HG03045 (cell line): ENCODE results near the gene DPP10.
"Not testable (repeated sequence)": the region's sequence is repeated elsewhere in the genome, so short reads cannot be mapped to it uniquely, and the experiment has no call there.

ENCODE experiments used
- ATAC-seq: cut with Tn5 transposase; IDR thresholded peaks from one replicate; pipeline ENCODE4 v1.9.1; 2021; ENCODE audit warnings: mild to moderate bottlenecking, moderate library complexity; ENCODE audit not compliant: unreplicated experiment

DPP10 gene

DNA sequence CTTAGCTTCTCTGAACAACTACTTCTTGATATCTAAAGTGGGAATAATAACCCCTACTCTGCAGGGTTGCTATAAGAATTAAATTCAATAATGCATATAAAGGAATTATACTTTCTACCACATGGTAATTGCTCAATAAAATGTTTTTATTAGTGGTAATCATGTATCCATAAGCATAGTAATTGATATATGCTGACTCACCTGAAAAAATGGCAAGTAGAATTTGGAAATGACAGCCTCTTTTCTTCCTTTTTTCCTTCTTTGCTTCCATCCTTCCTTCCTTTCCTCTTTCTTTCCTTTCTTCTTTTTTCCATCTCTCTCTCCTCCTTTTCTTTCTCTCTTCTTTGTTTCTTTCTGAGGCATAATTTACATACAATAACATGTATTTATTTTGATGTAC is 65.3 kb downstream of the DPP10 start:
- ATAC-seq: no peak

DNA sequence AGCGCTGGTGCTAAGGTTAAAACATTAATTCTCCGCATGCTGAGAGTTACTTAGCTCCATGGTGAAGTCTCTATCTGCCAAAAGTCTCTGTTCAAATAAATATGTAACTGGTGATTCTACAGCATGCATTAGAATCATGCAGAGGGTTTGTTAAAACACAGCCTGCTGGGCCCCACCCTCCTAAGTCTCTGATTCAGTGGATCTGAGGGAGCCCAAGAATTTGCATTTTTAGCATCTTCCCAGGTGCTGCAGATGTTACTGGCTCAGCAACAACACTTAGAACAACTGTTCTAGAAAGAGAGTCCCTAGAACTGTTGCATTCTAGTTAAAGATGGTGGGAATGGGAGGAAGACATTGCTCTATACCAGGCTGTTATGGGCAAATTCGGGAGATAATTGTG is 73.4 kb downstream of the DPP10 start:
- no peak for ATAC-seq

DNA sequence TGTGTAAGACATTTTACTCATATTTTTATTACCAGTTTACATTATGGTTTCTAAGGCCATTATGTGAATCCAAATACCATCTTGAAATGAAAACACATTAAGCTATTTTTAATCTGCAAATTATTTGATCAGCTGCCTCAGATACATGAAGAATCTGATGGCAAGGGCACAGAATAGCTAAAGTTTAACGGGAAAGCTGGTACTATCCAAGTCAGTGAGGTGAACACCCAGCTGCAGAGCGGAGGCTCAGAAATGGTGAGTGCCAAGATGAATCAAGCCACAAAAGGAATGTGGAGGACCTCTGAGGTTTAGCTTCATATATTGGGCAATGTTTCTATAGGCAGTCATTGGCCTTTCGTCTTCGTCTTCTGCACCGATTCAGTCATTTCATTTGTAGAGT is 75.1 kb downstream of the DPP10 start:
- ATAC-seq: no peak

DNA sequence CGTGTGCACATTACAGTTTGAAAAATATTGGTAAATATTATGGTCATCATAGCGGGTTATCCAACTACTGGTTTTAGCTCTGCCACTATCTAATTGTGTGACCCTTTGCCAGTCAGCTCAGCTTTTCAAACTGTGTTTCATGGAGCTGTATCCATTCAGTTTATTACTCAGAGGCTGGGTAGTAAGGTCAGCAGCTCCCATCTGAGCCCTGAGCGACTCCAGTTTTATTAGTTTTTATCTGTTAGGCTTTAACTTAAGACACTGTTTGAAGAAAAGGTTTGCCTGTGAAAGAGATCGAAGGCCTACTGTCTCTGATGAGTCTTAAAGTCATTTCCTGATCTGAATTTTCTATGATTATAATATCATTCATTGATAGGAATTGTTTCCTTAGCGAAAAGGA is 76.3 kb downstream of the DPP10 start:
- ATAC-seq: no peak

DNA sequence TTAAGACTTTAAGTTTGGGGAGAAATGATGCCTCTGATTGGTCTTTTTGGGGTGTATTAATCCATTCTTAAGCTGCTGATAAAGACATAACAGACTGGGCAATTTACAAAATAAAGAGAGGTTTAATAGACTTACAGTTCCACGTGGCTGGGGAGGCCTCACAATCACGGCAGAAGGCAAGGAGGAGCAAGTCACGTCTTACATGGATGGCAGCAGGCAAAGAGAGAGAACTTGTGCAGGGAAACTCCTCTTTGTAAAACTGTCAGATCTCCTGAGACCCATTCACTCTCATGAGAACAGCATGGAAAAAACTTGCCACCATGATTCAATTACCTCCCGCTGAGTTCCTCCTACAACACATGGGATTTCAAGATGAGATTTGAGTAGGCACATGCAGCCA is 80.2 kb downstream of the DPP10 start:
- ATAC-seq: not testable (repeated sequence)

DNA sequence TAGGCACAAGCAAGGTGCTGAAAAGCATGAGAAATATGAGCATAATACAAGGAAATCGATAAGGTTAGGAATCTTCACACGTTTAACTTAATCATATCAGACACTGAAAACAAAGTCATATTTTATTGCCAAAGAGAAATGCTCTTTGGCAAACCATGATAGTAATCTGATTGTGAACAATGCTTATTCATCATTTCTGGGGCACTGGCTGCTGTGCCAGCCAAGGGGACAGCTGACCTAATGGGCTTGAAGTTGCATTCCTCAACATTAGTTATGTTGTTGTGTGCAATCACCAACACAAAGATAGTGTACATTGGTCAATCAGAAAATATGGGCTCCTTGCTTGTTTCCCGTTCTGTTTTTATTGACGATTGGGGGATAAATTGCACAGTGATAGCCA is 83.5 kb downstream of the DPP10 start:
- ATAC-seq: no peak

DNA sequence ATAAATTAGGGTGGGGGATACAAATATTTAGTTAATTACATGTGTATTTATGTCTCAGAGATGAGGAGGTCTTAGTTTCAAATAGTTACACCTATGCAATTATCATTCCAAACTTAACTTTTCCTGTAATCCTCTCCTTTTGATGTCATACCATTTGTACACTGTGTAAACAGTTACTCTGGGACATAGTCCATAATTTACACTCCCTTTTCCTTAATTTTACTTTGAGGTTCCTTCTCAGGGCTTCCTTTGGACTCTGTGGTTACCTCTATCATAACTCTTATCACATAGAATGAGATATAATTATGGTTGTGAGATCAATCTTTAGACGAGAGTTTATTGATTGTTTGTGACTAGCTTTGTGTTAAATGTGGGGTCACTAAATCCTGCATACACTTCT is 84.4 kb downstream of the DPP10 start:
- ATAC-seq: no peak

DNA sequence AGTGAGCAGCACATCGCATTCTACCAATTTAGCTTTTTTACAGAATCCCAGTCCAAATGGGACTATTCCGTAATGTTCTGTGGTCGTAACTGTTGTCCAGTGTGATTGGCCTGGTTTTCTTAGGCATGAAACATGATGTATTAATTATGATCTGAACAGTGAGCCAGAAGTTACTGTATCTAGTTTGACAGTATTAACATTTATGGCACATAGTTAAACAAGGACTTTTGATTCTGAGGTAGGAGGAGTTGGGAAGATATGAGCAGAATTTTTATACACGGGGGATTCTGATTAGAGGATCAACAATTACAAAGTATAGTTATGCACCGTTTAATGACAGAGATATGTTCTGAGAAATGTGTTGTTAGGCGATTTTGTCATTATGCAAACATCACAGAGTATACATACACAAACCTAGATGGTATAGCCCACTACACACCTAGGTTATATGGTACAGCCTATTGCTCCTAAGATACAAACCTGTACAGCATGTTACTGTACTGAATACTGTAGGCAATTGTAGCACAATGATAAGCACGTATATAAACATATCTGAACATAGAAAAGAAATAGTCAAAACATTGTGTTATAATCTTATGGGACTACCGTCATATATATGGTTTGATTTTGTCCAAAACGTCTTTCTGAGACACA is 85.0 kb downstream of the DPP10 start:
- no peak for ATAC-seq

DNA sequence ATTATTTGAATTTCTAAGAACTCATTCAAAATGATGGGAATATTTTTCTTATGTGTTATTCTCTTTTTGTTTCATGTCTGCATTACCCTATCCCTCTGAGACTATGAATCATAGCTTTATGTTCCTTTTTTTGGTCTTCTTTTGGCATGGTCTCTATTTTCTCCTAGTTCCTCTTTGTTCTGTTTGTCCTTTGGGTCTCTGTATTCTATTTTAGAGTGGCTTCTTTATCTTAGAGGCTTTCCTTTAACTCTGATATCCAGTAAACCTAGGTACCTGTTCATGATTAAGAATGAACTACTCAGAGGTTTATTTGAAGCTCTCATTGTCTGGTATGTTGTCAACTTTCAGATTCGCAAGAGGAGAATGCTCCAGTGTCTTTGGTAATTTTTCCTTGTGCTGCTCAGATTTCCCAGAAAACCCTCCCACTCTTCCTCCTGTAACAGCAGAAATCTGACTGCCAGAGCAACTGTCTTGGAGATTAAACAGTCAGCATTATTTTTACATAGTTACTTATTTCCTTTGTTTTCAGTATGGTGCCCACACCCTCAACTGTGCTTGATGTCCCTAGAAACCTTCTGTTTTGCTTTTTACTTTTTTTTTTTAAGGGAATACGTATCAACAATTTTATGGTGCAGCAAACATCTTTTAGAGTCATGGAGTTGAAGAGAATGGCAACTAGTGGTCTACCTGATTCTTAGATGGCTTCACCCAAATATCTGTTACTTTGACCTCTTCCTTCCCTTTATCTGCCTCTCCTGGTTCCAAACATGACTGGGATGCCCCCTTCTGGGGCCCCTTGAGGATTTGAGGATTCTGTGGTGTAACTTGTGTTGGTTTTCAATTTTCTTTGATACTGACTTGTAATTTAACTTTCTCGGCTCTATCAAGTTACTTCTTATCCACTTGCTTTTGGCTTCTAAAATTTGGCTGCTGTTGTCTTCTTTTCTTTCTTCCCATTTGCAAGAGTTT is 92.0 kb downstream of the DPP10 start:
- no peak for ATAC-seq

DNA sequence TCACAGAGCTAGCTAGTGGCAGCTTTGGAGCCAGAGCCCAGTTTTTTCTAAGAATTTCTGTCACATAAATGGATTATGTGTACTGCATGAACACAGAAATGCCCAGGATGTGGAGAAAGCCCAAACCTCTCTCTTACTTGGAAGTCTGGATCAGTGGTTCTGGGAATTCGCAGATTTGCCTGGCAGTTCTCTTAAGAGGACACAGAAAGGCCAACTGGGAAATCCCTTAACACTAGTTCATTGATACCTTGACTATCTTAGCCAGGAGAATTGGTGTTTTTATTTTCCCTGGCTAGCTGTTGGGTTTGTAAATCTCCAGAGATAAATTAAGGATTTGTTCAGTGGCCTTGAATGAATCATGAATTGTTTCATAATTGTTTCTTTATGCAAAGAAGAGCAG is 95.3 kb downstream of the DPP10 start:
- no peak for ATAC-seq

DNA sequence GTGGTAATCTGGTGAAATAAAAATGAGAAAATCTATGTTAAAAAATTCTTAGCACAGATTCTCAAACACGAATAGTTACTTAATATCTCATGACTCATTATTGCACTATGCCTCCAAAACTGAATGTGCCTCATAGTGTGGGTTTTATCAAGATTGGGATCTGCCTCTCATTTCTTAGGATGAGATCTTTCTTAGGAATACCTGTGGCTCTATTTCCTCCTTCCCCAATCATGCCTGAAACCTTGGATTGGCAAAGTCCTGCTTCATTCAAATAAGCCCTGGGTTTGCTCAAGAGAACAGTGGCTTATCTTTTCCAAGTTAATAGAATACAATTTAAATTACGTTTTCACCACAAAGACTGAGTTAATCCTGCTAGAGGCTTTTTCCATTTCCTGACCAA is 100.3 kb downstream of the DPP10 start:
- no peak for ATAC-seq

DNA sequence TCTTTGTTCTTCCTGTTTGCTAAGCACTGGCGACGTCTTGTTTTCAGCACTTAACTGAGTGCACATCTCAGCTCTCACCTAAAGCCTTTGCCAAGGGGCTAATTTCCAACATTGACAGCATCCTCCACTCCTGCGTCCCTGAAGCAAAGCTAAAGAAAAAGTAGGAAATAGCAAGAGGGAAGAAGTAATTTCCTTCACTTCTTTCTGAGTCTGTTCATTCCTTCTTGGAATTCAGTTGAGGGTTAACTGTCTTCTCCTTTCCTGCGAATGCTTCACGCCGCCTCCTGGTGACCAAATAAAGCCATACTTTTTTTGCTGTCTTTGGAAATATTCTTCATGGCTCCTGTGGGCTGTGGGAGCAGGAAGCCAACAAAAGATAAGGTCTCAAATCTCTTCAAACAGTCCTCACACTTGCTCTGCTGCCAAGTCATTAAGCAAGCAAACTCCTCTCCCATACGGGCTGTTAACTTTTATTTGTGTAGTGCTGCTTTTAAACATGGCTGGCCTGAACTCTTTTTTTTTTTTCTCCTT is 100.9 kb downstream of the DPP10 start:
- no peak for ATAC-seq

DNA sequence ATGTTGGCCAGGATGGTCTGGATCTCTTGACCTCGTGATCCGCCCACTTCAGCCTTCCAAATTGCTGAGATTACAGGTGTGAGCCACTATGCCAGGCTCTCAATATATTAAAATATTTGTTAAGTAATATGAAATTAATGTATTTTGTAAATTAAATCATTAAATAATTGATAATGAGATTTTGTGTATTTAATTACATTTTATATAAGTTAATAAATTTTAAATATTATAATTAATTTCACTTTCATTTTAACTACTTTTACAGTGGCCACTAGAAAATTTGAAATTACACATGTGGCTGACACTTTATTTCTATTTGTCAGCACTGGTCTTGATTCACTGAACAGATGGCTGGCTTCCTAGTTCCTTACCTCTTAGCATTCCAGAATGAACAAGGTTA is 102.6 kb downstream of the DPP10 start:
- ATAC-seq: no peak

DNA sequence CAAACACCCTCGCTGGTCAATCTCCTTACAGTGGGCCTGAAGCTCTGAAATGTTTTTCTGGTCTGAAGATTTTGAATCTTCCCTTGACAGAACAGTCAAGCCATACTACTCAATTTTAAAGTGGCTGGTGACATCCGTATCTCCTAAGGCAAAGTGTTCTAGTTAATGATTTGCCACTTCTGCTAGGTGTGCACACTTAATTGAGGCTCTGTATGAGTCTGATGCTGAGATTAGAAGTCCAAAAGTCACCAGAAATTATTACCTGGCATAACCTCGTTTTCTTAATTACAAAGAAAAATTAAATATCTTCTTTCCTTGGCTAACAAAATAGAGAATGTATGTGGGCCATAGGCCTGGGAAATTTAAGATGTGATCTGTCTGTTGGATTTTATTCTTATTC is 104.1 kb downstream of the DPP10 start:
- no peak for ATAC-seq

DNA sequence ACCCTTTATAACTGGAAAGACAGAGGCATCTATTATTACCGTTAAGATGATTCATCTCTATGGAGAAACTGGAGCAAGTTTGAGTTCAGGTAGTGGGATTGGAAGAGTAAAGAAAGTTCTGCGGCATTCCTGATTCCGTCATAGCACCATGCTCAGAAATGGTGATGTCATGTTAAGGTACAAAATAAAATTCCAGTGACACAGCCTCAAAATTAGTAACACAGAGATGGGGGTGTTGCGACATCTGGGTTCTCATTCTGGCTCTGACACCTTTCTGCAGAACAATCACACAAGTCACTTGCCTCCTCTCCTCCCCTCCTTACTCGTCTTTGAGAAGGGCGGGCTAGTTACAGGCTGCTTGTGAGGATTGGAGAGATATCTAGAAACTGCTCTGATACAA is 105.7 kb downstream of the DPP10 start:
- no peak for ATAC-seq

DNA sequence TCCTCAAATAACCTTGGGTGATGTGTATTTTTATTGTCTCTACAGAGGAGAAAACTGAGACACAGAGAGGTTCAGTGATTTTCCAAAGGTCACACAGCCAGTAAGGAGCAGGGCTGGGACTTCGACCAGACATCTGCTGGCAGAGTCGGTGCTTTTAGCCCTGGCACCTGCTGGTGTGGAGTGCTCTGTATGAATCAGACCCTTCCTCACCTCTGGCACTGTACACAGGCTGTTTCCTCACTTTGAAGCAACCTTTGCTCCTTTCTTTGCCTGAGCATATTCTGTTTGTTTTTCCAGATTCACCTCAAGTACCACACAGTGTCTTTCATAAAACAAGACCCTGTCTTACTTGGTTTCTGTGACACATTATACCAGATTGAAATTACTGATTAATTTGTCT is 107.9 kb downstream of the DPP10 start:
- no peak for ATAC-seq

DNA sequence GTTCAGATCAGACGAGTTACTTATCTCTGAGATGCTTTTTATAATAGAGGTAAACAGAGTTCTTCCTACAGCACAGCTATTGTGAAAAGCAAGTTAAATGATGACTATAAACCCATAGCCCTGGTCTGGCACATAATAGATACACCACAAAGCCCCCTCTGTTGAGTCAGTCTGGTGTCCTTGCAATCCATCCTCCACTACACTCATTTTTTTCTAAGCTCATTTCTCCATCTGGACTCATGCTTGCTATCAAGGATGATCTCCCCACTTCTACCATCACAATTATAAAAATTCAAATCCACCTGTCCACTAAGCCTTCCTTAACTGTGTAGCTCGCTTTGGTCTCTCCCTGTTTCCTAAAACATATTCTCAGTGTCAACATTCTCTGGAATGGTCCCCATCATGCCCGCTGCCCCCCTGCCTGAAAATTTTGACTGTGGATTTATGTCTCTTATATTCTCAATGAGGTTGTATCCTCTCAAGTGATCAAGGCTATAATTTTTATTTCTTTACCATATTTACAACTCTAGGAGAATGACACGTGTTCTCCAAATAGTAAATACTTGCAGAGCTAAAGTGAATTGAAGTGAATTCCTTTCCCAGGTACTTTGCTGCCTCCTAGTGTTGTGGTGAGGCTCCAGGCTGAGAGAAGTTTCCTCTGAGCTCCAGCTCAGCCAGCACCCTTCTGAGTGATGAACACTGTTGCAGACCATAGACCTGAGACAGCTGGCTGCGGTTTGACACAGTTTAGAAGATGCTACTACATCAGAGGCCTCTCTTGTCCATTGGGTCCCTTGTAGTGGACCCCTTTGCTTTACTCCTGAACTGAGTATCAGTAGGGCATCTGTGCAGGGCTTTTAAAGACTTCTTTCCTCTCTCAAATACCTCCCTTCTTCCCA is 108.7 kb downstream of the DPP10 start:
- ATAC-seq: no peak

DNA sequence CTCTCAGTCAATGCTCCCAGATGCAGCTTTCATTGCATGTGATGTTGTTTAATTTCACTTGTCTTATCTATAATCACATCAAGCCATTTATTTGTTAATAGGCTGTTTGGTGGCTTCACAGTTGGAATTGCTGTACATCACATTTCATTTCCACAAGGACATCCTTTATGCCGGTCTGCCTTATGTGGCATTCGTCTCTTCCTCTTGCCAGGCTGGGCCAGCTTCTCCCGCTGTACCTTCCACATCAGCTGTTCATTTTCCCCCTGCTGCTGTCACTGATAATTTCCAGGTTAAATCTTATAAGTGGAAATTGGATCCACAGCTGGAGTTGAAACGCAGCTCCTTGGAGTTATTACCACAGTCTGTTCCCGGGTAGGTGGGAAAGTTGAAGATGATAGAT is 110.6 kb downstream of the DPP10 start:
- ATAC-seq: no peak

DNA sequence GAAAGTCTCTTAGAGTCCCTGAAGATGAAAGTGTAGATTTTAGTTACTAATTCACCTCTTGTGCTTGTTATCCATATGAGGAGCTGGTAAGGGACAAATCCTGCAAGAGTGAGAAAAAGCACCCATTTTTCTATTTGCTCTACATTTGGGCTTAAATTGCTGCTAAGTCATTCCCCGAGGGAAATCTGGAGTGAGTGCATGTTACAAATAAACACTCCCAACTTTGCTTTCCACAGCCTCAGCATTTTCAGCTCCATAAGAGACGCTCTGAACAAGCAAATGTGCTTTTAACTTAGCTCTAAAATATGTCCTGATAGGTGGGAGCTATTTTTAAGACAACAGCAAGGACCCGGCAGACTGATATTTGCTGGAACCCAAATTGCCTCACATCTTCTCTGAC is 126.7 kb downstream of the DPP10 start:
- no peak for ATAC-seq

DNA sequence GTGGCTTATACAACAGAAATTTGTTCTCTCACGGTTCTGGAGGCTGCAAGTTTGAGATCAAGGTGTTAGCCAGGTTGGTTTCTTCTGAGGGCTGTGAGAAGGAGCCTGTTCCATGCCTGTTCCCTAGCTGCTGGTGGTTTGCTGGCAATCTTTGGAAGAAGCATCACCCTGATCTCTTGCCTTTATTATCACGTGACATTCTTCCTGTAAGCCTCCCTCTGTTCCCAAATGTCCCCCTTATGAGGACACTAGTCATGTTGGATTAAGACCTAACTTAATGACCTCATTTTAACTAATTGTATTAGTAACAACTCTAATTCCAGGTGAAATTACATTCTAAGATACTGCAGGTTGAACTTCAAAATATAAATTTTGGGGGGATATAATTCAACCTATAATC is 135.2 kb downstream of the DPP10 start:
- ATAC-seq: no peak

DNA sequence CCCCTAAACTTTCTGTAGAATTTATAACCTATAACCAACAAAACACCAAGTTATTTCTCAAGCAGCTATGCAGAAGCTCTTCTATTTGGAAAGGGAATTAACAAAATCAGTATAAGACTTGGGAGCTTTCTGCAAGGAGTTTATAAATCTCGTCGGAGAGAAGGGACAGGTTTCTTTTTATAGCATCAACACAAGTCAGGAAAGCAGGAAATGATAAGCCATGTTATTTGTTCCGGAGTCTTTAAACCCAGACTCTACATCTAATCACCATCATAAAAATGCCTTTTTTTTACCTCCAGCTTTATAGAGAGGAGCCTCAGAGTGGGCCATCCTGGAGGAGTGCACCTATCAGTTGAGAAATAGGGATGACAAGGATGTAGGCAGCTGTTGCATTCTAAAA is 137.1 kb downstream of the DPP10 start:
- no peak for ATAC-seq
